Body of pancreas (tissue), 4 donors: Measurements from ENCODE around the gene TRMT1. TPM values are rescaled to one million over a fixed set of nuclear protein-coding genes. Genes with fewer than 3 reads are reported as not detected.
A peak's percentile ranks its signal among the peaks of the same experiment; 100 is the strongest.

ENCODE experiments used
- ATAC-seq: fragments of 150-250 bp; one replicate; pipeline ENCODE4 v1.9.1; 2016
- DNase-seq, 4 donors: peaks; one replicate each; pipeline ENCODE4 v3.0.0-alpha.2; 2019
- H3K27ac ChIP-seq, 4 donors: fragments of 200-600 bp; sonication (generic); 1 replicate in 3 of 4; 2 replicates in 1 of 4; pipeline versions ENCODE4 v1.5.1 to v1.6.1; 2016 to 2019; ENCODE audit warnings: mild to moderate bottlenecking in 1 of 4, mixed read lengths in 1 of 4, moderate library complexity in 1 of 4
- H3K27me3 ChIP-seq, 2 donors: fragments of 200-600 bp; sonication (generic); one replicate each; pipeline ENCODE4 v1.6.0; 2016; ENCODE audit warnings: mild to moderate bottlenecking in 1 of 2
- H3K36me3 ChIP-seq, 2 donors: fragments of 200-600 bp; sonication (generic); replicated peaks in 1 of 2; 2 replicates each; pipeline ENCODE4 v1.5.1; 2016; ENCODE audit warnings: low read depth in 2 of 2; ENCODE audit not compliant: insufficient read depth in 1 of 2
- H3K4me1 ChIP-seq: fragments of 200-600 bp; sonication (generic); one replicate; pipeline ENCODE4 v1.6.0; 2016
- H3K4me3 ChIP-seq, 2 donors: fragments of 200-600 bp; sonication (generic); 1 replicate in 1 of 2; 2 replicates in 1 of 2; pipeline ENCODE4 v1.5.1; 2016 to 2019
- H3K9me3 ChIP-seq, 3 donors: fragments of 200-600 bp; sonication (generic); 1 replicate in 2 of 3; 2 replicates in 1 of 3; pipeline ENCODE4 v1.5.1; 2016
- CTCF ChIP-seq, 7 experiments: fragments of 450-650 bp in 4 of 7; fragments of 200-600 bp in 3 of 7; sonication (generic) in 3 of 7; IDR thresholded peaks; one replicate each; pipeline ENCODE4 v1.5.1; 2016 to 2019; ENCODE audit warnings: antibody characterized with exemption in 7 of 7
- POLR2A ChIP-seq, 3 donors: fragments of 450-650 bp; IDR thresholded peaks; one replicate each; pipeline ENCODE4 v1.6.1; 2016; ENCODE audit warnings: antibody characterized with exemption in 3 of 3, mild to moderate bottlenecking in 2 of 3
- WGBS, 2 donors: methylation state at CpG; one replicate each; pipeline ENCODE4 v1.1.5; 2017; 5-methylcytosine and 5-hydroxymethylcytosine counted together
- intact Hi-C: fragments of 100-400 bp; cut with DNase I; formaldehyde crosslinking; loops from one replicate; pipeline ENCODE4 v1.15.1; 2023
- total RNA-seq, 2 donors: library from RNA; depleted of rRNA; stranded (reverse); fragments of >200 nt; gene quantifications; one replicate each; pipeline ENCODE4 v1.1.0, GENCODE V29; 2016

The TRMT1 gene
- total RNA-seq, 2 donors from 2014 or later, result 21.5 to 36.3 TPM

DNA sequence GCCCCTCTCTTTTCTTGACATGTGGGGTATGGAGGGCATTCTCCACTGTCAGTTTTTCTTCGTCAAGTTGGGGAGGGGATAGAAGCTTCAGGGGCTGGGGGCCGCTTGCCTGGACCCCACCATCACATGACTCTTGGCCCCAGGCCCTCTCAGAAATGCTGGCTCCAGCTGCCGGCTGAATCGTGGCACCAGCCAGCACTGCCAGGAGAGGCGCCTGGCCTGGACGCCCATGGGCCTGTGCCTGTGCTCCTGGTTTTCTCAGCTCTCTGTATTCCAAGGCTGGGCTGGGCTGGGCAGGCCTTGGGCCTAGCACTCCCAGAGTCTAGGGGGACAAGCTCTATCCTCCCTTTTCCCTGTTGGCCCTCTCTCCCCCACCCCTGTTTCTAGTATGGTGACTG, 52.4 kb downstream of the TRMT1 start:
- TF ChIP-seq CTCF (IDR thresholded peaks at IDR 0.05), result no peak
- TF ChIP-seq POLR2A (IDR thresholded peaks at IDR 0.05), result no peak
- Histone ChIP-seq H3K27me3 (no peaks in the 10 kb centered on the region), H3K27ac (no peak overlapping the region), H3K36me3 (no peaks in the 10 kb centered on the region), H3K4me3 (no peak overlapping the region), H3K9me3 (no peaks in the 10 kb centered on the region), H3K4me1 (peaks cover 40% of the 10 kb centered on the region)
- DNase-seq (no peak), ATAC-seq (no peak)
- 70 to 72% methylated on average over 6 of the region's 6 CpGs for WGBS, 2 donors
- intact Hi-C loops, result loop anchor here (5.0 kb wide), 1 partner anchor 77 kb away; no protein-coding TSS in a partner anchor

DNA sequence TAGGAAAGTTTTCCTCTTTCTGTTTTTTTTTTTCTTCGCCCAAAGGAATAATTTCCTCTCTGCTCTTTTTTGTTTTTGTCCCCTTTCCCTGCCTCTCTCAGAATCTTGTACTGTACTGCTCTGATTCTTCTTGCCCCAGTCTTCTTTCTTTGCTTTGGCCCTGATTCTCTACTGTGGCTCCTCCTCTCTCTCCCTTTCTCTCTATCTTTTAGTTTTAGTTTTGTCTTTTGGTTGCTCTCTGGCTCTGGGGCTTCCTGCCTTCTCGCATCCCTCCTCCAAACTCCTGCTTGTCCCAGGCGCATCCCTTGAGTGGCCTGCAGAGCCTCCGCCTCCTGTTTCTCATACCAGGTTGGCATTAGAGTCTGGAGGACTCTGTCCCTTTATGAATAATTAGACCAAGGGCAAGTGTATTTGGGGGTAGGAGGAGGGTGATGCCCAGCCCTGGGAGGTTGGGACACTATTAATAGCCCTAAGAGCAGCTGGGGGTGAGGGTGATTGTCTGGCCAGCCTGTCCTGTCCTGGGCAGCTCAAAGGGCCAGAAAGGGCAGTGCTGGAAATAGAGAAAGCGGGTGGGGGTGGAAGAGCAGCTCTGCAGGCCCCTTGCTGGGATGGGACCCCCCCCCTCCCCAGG, 53.0 kb downstream of the TRMT1 start:
- no peak overlapping the region for H3K4me3 ChIP-seq
- 76 to 77% methylated on average over 5 of the region's 5 CpGs for WGBS, 2 donors
- DNase-seq (no peak), ATAC-seq (no peak)
- H3K9me3 ChIP-seq, result no peaks in the 10 kb centered on the region
- TF ChIP-seq POLR2A (IDR thresholded peaks at IDR 0.05) (no peak), CTCF (IDR thresholded peaks at IDR 0.05) (no peak)
- no peak overlapping the region for H3K27ac ChIP-seq
- H3K4me1 ChIP-seq, result peaks cover 40% of the 10 kb centered on the region
- H3K36me3 ChIP-seq, result no peaks in the 10 kb centered on the region
- H3K27me3 ChIP-seq, result no peaks in the 10 kb centered on the region
- intact Hi-C loops, result loop anchor here (5.0 kb wide), 1 partner anchor 76 kb away; no protein-coding TSS in a partner anchor

GRCh38 chr19:13062317-13062716, 54.2 kb downstream of the TRMT1 start:
- no peak for ATAC-seq
- H3K27me3 ChIP-seq, result no peaks in the 10 kb centered on the region
- peaks cover 41% of the 10 kb centered on the region for H3K4me1 ChIP-seq
- H3K27ac ChIP-seq, result no peak overlapping the region
- no peaks in the 10 kb centered on the region for H3K9me3 ChIP-seq
- no peaks in the 10 kb centered on the region for H3K36me3 ChIP-seq
- DNase-seq, result no peak
- no peak overlapping the region for H3K4me3 ChIP-seq
- TF ChIP-seq CTCF (IDR thresholded peaks at IDR 0.05) (no peak), POLR2A (IDR thresholded peaks at IDR 0.05) (no peak)
- intact Hi-C loops, result loop anchor here (5.0 kb wide), 1 partner anchor 75 kb away; no protein-coding TSS in a partner anchor

- Histone ChIP-seq H3K4me3 (no peak overlapping the region), H3K27ac (peak overlapping the region in 3 of 4 donors; percentile 64 to 86 (median 73)), H3K9me3 (no peaks in the 10 kb centered on the region), H3K27me3 (no peaks in the 10 kb centered on the region), H3K36me3 (no peaks in the 10 kb centered on the region), H3K4me1 (peaks cover 52% of the 10 kb centered on the region)
- 1 to 4% methylated on average over 22 to 37 of the region's 40 CpGs for WGBS, 2 donors
- intact Hi-C loops, result loop anchor here (5.0 kb wide), 1 partner anchor 74 kb away; no protein-coding TSS in a partner anchor
- DNase-seq, result peak; percentile 82 to 90 (median 86)
- ATAC-seq, result peak; percentile 89
- TF ChIP-seq CTCF (IDR thresholded peaks at IDR 0.05) (peak; percentile 91 to 96 (median 94)), POLR2A (IDR thresholded peaks at IDR 0.05) (peak in 2 of 3 donors; percentile 34 to 38)
Observed at GRCh38 chr19:13060964-13061927, 55.3 kb downstream of the TRMT1 start.
